GM21515 (cell line): ENCODE results near the gene DGKZ.

Source experiments
- ATAC-seq: cut with Tn5 transposase; IDR thresholded peaks from one replicate; pipeline ENCODE4 v1.9.1; 2021; ENCODE audit not compliant: unreplicated experiment

Gene DGKZ

DNA sequence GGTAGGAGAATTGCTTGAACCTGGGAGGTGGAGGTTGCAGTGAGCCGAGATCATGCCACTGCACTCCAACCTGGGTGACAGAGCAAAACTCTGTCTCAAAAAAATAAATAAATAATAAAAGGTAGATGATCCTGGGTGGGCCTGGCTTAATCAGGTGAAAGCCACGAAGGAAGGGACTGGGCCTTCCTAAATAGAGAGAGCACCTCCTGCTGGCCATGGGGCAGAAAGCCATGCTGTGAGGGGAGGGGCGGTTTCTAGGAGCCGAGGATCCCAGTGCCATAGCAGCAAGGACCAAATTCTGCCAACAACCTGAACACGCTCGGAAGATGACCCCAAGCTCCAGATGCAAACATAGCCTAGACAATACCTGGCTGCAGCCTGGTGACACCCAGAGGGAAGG is 24.5 kb upstream of the DGKZ start:
- no peak for ATAC-seq

DNA sequence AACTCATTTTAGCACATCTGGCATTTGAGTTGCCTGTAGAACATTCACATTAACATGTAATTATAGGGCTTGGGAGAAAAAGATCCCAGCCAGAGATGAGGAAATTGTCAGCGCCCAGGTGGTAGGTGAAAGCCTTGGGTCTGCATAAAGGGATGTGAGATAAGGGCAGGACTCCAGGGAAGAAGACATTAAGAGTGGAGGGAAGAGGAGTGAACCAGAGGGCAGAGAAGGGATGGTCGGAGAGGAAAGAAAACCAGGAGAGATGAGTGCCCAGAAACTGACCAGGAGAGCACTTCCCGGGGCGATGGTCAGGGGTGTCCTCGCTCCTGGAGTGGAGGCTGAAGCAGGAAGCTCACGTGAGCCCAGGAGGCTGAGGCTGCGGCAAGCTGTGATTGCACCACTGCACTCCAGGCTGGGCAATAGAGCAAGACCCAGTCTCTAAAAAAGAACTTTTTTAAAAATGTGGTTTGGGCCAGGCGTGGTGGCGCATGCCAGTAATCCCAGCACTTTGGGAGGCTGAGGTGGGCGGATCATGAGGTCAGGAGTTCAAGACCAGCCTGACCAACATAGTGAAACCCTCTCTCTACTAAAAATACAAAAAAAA is 20.3 kb upstream of the DGKZ start:
- no peak for ATAC-seq

DNA sequence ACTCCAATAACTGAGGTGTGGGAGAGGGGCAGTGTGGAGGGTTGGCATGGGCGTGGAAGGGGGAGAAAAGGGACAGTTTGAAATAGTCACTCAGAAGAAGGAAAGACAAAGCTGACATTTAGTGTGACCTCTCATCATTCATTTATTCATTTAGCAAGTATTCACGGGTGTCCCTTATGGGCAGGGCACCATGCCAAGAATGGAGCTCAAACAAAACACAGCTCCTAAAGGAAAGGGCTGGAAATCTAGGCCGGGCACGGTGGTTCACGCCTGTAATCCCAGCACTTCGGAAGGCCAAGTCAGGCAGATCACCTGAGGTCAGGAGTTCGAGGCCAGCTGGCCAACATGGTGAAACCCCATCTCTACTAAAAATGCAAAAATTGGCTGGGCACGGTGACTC is 19.4 kb upstream of the DGKZ start:
- no peak for ATAC-seq

DNA sequence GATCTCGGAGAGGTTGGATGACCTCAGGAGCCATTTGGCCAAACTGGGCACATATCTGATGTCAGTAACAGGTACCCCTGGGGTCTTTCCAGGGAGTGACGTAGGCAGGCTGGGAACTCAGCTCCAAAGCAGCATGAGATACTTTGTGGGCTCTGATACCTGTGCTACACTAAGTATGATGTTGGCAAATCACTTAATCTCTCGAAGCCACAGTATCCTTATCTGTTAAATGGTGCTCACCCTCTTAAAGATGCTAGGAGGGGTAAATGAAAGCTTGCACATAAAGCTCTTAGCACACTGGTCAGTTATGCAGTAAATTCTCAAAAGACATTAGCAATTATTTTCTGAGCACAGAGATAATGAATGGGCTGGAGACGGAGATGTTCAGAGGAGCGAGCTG is 17.1 kb upstream of the DGKZ start:
- ATAC-seq, result no peak

DNA sequence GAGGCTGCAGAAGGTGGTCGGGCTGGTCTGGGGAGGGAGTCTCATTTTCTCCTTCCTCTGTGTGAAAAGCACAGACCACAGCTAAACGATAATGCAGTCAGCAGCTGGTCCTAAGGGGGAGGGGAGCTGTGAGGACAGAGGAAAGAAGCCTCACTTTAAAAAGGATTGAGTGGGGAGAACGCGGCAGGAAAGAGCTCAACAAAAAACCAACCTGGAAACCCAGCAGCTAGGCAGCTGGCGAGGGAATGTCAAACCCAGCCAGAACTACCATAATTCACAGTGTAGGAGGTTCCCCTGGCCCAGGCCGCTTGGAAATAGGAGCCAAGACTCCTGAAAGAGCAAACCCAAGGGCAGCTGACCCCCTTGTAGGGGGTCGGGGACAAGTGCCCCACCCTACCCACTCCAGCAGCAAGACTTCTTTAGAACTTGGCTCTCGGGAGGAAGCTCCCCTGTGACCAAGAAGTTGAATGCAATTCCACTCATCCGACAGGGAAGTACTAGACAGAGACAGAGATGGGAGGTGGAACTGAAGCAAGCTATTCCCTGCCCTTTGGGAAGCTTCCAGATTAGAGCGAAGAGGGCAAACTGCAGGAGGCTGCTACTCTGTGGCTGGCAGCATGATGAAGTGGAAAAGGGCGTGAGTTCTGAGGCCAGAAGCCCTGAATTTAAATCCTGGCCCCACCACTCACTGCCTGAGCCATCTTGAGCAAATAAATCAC is 16.5 kb upstream of the DGKZ start:
- no peak for ATAC-seq

DNA sequence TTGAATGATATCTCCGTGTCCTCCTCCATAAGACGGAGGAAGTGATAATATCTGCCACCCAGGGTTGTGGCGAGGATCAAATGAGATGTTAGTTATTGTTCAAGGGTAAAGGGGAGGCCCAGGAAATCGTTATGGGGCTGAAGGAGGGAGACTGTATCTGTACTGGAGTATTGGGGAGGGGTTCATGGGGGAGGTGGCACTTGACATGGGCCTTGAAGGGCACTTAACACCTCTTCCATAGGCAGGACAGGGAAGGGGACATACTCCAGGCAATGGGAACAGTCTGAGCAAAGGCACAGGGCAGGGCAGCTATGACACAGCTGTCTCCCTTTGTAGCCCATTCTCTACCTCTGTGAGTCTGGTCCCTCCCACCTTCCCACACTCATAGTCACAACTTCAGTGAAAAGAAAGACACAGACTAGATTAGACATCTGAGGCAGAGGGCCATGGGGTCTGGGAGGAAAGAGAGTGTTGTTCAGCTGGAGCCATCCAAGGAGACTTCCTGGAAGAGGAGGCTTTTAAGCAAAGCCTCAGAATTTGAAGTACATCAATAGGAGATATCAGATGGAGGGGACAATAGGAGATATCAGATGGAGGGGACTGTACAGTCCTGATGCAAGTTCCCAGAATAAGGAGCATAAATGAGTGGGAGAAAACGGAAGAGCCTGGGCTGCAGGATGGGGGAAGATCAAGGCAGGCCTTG is 15.8 kb upstream of the DGKZ start:
- no peak for ATAC-seq

DNA sequence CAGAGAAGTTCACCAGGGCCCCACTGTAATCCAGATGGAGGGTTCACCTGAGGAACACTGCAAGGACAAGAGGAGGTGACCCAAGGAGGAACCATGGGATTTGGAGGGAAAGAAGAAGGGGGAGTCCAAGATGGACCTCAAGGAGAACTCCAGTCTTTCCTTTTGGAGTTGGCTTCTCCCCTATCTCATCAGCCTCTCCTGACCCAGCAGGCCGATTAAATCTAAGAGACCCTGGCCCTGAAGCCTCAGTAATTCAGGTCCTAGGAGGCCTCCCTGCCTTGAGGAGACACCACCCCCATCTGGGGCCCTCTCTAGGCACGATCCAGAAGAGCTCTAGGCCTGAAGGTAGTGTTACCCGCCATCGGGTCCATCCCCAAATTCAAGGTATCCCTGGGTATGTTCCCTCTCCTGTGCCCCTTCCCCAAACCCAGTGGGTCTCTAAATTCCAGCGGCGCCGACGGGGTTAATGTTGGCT is 15.1 kb upstream of the DGKZ start:
- ATAC-seq, result no peak

DNA sequence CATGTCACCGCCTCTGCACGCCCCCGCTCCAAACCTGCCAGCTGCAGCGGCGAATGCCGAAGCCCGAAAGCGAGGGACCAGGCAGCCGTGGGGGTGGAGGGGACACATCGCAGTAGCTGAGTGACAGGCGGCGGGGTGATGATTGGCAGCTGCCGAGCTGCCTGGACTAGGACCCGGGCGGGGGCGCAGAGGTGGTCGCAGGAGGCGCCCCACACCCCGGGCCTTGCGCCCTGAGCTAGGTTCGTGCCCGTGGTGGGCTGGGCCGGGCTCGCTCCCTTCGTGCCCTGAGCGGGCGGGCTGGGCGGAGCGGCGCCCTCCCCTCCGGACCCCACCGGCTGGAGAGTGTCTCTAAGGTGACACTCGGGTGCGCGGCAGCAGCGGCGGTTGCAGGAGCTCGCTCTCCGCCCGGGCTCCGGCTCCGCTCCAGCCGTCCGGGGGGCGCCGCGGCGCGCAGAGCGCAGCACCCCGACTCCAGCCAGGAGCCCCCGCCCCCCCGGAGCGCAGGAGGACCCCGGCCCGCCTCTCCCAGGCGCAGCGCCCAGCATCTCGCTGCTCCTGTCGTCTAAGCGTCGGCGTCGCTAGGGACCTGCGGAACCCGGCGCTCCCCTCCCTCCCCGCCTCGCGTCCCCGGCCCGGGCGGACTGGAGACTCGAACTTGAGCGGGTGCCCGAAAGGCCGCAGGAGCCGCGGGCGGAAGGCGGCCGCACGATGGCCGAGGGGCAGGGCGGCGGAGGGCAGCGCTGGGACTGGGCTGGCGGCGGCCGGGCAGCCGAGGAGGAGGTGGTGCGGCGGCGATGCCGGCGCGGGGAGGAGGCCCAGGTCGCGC is 14.5 kb upstream of the DGKZ start:
- no peak for ATAC-seq

DNA sequence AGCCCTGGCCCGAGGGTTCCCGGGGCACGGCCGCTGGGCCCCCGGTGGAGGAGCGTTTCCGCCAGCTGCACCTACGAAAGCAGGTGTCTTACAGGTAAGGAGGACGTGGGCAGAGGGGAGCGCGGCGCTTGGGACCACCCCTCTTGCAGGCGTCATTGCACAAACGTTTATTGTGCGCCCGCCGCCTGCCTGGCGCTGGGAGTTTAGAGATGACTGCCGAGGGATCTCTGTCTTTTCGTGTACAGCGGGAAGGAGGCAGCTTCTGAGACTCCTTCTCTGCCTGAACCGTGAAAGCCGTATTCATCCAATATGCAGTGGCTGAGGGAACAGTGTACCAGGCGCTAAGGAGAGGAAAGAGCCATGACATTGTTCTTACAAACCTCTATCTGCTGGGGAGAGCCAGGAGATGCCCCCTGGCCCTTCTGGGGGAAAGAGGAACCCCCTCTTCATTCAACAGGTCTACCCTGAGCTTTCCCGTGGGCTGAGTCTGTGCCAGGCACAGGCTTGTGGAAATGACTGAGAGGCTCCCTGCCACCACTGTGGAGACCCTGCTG is 13.8 kb upstream of the DGKZ start:
- no peak for ATAC-seq

DNA sequence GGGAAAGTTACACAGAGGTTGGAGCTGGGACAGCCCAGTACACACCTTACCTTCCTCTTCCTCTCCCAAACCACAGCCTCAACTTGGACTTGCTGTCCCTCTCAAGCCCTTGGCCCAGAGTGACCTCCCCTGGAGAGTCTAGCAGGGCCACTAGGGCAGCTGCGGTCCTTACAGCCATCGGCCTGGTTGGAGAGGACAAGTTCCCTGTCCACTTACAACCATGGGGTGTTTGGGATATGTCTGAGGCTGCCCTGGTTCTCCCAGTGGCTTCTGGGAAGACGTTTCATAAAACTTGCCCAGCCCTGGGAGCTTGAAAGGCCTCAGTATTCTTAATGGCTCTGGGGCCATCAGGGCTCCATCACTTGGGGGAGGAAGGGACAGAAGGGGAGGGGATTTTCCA is 13.1 kb upstream of the DGKZ start:
- no peak for ATAC-seq

DNA sequence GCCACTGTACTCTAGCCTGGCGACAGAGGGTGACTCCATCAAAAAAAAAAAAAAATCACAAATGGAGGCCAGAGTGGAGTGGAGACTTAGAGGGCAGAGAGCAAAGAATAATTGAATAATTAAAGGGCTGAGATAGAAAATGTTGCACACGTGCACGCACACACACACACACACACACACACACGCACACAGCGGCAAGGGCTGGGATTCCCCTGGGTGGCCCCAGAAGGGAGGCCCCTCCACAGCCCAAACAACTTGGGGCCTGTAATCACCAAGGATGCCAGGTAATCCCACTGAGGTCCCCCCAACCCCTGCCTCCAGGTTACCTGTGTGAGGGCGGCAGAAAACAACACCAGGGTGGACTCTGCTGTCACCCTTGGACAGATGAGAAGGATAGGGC is 12.0 kb upstream of the DGKZ start:
- ATAC-seq, result no peak

DNA sequence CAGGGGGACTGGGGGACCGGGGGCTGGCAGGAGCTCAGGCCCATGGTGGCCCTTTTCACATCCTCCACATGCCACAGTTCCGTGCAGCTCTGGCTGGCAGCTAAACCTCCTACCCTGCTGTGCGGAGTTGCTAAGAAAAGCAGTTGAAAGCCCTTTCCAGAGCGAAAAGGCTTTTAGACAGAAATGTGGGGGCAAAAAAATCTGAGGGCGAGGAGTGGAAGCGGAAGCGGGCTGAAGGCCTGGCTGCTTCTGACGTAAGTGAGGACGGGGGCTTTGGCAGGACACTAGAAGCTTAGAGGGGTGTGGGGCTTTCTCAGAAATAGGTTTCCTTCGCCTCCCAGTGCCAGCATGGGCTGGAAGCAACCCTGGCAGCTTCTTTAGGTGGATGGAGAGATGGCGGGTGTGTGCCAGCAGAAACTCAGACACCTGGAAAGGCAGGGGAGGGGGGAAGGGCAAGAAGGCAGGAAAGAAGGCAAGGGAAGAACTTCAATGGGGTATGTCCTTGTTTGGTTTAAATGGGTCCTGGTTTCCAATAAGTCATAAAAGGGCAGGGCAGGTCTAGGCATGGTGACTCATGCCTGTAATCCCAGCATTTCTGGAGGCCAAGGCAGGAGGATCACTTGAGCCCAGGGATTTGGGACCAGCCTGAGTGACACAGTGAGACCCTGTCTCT is 11.2 kb upstream of the DGKZ start:
- ATAC-seq, result no peak

DNA sequence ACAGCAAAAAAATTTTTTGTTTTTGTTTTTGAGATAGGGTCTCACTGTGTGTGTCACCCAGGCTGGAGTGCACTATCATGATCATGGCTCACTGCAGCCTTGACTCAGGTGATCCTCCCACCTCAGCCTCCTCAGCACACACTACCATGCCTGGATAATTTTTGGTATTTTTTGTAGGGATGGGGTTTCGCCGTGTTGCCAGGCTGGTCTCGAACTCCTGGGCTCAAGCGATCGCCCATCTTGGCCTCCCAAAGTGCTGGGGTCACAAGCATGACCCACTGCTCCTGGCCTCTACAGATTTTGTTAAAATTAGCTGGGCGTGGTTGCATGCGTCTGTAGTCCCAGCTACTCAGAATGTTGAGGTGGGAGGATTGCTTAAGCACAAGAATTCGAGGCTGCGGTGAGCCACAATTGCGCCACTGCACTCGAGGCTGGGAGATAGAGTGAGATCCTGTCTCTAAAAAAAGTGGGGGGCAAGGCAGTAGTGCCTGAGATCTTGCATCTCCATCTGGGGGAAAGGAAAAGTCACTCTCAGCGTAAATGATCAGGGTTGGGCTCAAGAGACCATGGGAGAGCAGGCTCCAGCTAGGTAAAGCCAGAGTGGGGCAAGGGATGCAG is 10.6 kb upstream of the DGKZ start:
- ATAC-seq, result no peak

DNA sequence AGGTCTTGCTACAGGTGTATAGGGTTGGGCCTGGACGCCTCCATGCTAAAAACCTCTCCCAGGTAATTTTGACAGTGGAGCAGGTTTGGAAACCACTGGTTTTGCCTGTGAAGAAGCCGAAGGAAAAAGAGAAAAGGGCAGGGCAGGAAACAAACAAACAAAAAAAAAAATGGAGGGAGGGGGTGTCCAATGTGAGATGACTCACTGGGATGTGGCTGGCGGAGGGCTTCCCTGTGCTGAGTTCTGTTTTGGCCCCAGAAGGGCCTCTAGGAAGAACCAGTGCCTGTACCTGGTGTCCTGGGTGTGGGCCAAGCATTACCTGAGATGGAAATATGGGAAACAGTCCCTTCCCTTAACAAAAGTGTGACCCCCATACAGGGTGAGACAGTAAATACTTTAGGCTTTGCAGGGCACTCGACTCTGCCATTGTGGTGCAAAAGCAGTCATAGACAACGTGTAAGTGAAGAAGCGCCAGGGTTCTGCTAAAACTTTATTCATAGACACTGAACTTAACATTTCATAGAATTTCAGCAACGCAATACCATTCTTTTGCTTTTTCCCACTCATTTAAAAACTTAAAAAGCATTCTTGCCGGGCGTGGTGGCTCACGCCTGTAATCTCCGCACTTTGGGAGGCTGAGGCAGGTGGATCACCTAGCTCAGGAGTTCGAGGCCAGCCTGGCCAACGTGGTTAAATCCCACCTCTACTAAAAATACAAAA is 9.5 kb upstream of the DGKZ start:
- no peak for ATAC-seq

DNA sequence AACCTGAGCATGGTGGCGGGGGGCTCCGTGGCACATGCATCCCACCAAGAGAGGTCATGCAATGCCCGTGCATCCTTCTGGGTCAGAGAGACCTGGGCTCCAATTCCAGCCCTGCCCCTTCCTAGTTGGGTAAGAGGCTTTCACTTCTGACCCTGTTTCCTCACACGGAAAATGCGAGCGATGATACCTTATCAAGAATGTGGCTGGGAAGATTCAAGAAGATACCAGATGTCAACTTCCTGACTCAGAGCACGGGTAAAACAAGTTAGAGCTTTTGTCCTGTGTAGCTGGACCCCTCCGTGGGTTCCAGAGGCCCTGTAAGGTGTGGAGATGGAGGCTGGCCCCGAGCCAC is 8.7 kb upstream of the DGKZ start:
- ATAC-seq, result no peak

DNA sequence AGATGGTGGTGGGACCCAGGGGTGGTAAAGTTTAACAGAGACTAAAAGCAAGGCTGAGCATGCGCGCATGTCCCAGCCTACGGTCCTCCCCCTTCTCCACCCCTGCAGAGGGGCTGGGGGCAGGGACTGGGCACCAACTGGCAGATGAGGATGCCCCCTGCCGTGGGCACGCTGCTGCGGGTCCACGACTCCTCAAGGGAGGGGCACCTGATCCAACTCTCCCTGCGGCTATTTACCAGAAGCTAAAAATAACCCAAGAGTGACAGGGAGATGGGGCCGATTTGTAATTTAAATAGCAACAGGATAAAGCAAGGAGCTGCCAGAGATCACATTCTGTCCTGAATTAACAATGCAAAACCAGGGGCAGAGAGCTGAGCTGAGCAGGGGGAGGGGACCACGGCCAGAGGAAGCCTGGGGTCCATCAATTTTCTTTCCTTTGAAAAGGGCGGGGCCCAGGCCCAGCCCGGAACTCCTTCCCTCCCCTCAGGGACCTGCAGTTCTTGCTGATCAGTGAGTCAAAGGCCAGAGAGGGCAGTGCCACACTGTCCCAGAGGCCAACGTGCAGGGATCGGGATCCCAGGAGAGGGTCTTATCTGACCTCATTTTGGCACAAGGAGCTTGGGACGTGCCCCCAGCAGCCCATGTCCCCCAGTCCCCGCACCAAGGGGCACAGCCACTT is 8.1 kb upstream of the DGKZ start:
- no peak for ATAC-seq

DNA sequence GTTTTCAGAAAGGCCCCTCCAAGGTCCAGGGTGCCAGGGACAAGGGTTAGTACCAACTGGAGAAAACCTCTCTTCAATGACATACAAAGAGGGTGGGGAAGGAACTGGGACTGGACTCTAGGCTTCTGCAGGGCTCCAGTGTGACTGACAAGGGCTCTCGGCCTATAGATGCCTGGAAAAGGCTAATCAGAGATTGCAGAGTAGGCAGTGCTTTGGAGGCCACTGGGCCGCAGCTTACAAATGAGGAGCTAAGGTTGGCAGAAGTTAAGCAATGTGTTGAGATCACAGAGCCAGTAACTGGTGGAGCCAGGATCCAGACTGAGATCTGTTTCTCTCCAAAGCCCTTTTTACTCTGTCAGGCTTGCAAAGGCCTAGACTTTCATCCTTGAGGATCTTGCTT is 7.4 kb upstream of the DGKZ start:
- no peak for ATAC-seq

DNA sequence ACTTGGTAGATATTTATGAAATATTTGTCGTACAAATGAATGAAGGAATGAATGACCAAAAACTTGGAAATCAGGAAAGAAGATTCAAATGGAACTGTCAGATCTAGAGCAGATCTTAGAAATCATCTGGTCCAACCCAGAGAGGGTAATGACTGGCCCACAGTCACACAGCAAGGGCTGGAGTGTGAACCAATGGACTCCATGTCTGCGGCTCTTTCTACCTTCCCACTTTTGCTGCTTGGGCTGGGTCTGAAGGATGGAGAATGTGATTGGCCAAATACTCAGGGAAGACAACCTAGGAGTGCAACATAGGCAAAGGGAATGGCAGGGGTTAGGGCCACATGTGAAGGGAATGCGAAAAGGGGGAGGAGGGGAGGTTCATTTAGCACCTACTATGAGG is 5.8 kb upstream of the DGKZ start:
- ATAC-seq, result no peak

DNA sequence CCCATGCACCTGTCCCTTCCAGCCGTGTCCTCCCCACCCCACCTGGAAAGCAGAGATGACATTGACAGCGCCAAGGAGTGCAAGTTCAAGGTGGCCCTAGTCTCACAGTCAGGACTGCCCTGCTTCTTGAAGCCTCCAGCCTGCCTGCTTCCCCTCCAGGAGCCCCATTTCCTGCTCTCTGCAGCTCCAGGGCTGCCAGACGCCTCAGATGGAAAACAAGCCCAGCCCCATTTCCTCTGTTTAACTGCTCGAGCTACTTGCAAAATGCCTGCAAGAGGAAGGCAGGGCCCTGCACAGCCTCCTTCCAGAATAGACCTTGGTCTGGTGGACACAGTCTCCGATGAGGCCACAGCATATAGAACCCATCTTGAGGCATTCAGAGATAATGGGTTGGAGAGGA is 5.0 kb upstream of the DGKZ start:
- no peak for ATAC-seq
